ENCODE data around the gene CPO. TPM values are rescaled to one million over a fixed set of nuclear protein-coding genes. Genes with fewer than 3 reads are reported as not detected.
"Not testable (repeated sequence)": the region's sequence is repeated elsewhere in the genome, so short reads cannot be mapped to it uniquely, and the experiment has no call there.

CPO gene
- total RNA-seq, 1 donor: not detected

GRCh38 chr2:206942592-206943478 is 3.5 kb downstream of the CPO start:
- H3K27ac ChIP-seq (ENCODE audit: low read depth, low read length): no peak overlapping the region
- H3K36me3 ChIP-seq (ENCODE audit: insufficient read depth, low read length): no peaks in the 10 kb centered on the region
- H3K79me2 ChIP-seq (ENCODE audit: insufficient read depth, low read length): no peaks in the 10 kb centered on the region
- H4K20me1 ChIP-seq (ENCODE audit: insufficient read depth, low read length): no peaks in the 10 kb centered on the region
- H2AFZ ChIP-seq (ENCODE audit: low read length): no peak overlapping the region
- H3K4me3 ChIP-seq (ENCODE audit: insufficient read depth, low read length): no peak overlapping the region
- H3K27me3 ChIP-seq (ENCODE audit: insufficient read depth, low read length): no peaks in the 10 kb centered on the region
- H3K4me1 ChIP-seq (ENCODE audit: insufficient read depth, low read length): no peaks in the 10 kb centered on the region
- H3K9me3 ChIP-seq (ENCODE audit: low read depth, low read length): no peaks in the 10 kb centered on the region
- TF ChIP-seq CTCF (IDR thresholded peaks at IDR 0.05; ENCODE audit: extremely low read depth, low read depth, low read length): no peak
- H3K4me2 ChIP-seq (ENCODE audit: insufficient read depth, low read length): no peak overlapping the region
- DNase-seq (ENCODE audit: insufficient read length, low spot score, missing footprints): no peak

- not testable (repeated sequence) for H4K20me1 ChIP-seq (ENCODE audit: insufficient read depth, low read length); H3K4me1 ChIP-seq (ENCODE audit: insufficient read depth, low read length); H2AFZ ChIP-seq (ENCODE audit: low read length); H3K27me3 ChIP-seq (ENCODE audit: insufficient read depth, low read length); H3K79me2 ChIP-seq (ENCODE audit: insufficient read depth, low read length); H3K9me3 ChIP-seq (ENCODE audit: low read depth, low read length); H3K4me3 ChIP-seq (ENCODE audit: insufficient read depth, low read length); DNase-seq (ENCODE audit: insufficient read length, low spot score, missing footprints); H3K36me3 ChIP-seq (ENCODE audit: insufficient read depth, low read length); H3K27ac ChIP-seq (ENCODE audit: low read depth, low read length); H3K4me2 ChIP-seq (ENCODE audit: insufficient read depth, low read length)
Measured at GRCh38 chr2:206953404-206953803, 14.1 kb downstream of the CPO start.

DNA sequence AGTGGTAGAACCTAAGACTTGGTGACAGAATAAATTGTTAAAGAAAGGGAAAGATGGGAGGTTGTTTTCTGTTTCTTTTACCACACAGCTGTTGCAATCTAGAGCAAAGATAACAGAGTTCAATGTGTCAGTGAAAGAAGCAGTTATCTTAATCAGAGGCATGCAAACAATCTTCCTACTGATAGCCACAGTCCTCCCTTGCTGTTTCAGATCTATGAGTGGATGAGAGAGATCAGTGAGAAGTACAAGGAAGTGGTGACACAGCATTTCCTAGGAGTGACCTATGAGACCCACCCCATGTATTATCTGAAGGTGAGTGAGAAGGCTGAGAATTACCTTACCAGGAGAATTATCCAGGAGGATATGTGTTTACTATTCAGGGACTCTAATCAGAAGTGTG is 15.9 kb downstream of the CPO start:
- H3K9me3 ChIP-seq (ENCODE audit: low read depth, low read length): no peaks in the 10 kb centered on the region
- no peaks in the 10 kb centered on the region for H3K4me1 ChIP-seq (ENCODE audit: insufficient read depth, low read length)
- H3K4me3 ChIP-seq (ENCODE audit: insufficient read depth, low read length): no peak overlapping the region
- no peak overlapping the region for H2AFZ ChIP-seq (ENCODE audit: low read length)
- no peaks in the 10 kb centered on the region for H3K79me2 ChIP-seq (ENCODE audit: insufficient read depth, low read length)
- no peaks in the 10 kb centered on the region for H3K27me3 ChIP-seq (ENCODE audit: insufficient read depth, low read length)
- no peaks in the 10 kb centered on the region for H4K20me1 ChIP-seq (ENCODE audit: insufficient read depth, low read length)
- no peak for DNase-seq (ENCODE audit: insufficient read length, low spot score, missing footprints)
- TF ChIP-seq CTCF (IDR thresholded peaks at IDR 0.05; ENCODE audit: extremely low read depth, low read depth, low read length): no peak
- H3K27ac ChIP-seq (ENCODE audit: low read depth, low read length): no peak overlapping the region
- H3K36me3 ChIP-seq (ENCODE audit: insufficient read depth, low read length): no peaks in the 10 kb centered on the region
- no peak overlapping the region for H3K4me2 ChIP-seq (ENCODE audit: insufficient read depth, low read length)

GRCh38 chr2:206958261-206958660 is 18.9 kb downstream of the CPO start:
- Histone ChIP-seq H3K27me3 (ENCODE audit: insufficient read depth, low read length) (no peaks in the 10 kb centered on the region), H3K4me2 (ENCODE audit: insufficient read depth, low read length) (no peak overlapping the region), H3K9me3 (ENCODE audit: low read depth, low read length) (no peaks in the 10 kb centered on the region), H2AFZ (ENCODE audit: low read length) (no peak overlapping the region), H3K27ac (ENCODE audit: low read depth, low read length) (no peak overlapping the region), H3K79me2 (ENCODE audit: insufficient read depth, low read length) (no peaks in the 10 kb centered on the region), H4K20me1 (ENCODE audit: insufficient read depth, low read length) (no peaks in the 10 kb centered on the region), H3K36me3 (ENCODE audit: insufficient read depth, low read length) (no peaks in the 10 kb centered on the region), H3K4me3 (ENCODE audit: insufficient read depth, low read length) (no peak overlapping the region), H3K4me1 (ENCODE audit: insufficient read depth, low read length) (no peaks in the 10 kb centered on the region)
- no peak for TF ChIP-seq CTCF (IDR thresholded peaks at IDR 0.05; ENCODE audit: extremely low read depth, low read depth, low read length)
- peak; percentile 10 for DNase-seq (ENCODE audit: insufficient read length, low spot score, missing footprints)
